Mucosa of gallbladder (tissue), 1 donor: ENCODE data around the gene RAB6B. TPM values are rescaled to one million over a fixed set of nuclear protein-coding genes. Genes with fewer than 3 reads are reported as not detected.

ENCODE experiments used
- DNase-seq: peaks from one replicate; pipeline ENCODE4 v3.0.0-alpha.2; 2020; ENCODE audit warnings: low spot score
- total RNA-seq: library from RNA; stranded (reverse); gene quantifications from one replicate; pipeline ENCODE4 v1.2.1, GENCODE V29; 2021
- donor health status: DM: no; HTN: no; CAD: no.

RAB6B gene
- total RNA-seq, 1 donor from 2014 or later, result 8.4 TPM

GRCh38 chr3:133896002-133896761 is 500 bp upstream of the RAB6B start:
- no peak for DNase-seq

GRCh38 chr3:133894353-133895207 is 1.1 kb downstream of the RAB6B start:
- no peak for DNase-seq

- no peak for DNase-seq
Measured at GRCh38 chr3:133893683-133894352, 1.9 kb downstream of the RAB6B start.

- no peak for DNase-seq
Measured at GRCh38 chr3:133892541-133893231, 3.0 kb downstream of the RAB6B start.

- no peak for DNase-seq
Measured at GRCh38 chr3:133891662-133892378, 3.9 kb downstream of the RAB6B start.

GRCh38 chr3:133890972-133891644 is 4.6 kb downstream of the RAB6B start:
- no peak for DNase-seq

- DNase-seq, result no peak
Measured at GRCh38 chr3:133890037-133890436, 5.6 kb downstream of the RAB6B start.

GRCh38 chr3:133888726-133889340 is 6.8 kb downstream of the RAB6B start:
- DNase-seq, result no peak

- no peak for DNase-seq
Measured at GRCh38 chr3:133887803-133888703, 7.6 kb downstream of the RAB6B start.

GRCh38 chr3:133887074-133887802 is 8.4 kb downstream of the RAB6B start:
- DNase-seq, result no peak

GRCh38 chr3:133886031-133886722 is 9.5 kb downstream of the RAB6B start:
- DNase-seq, result no peak

- DNase-seq, result no peak
Measured at GRCh38 chr3:133884887-133885711, 10.6 kb downstream of the RAB6B start.

GRCh38 chr3:133884054-133884886 is 11.4 kb downstream of the RAB6B start:
- peak; percentile 4 for DNase-seq

GRCh38 chr3:133883641-133884040 is 12.0 kb downstream of the RAB6B start:
- DNase-seq, result peak; percentile 4

GRCh38 chr3:133882986-133883586 is 12.6 kb downstream of the RAB6B start:
- peak; percentile 7 for DNase-seq
